ENCODE results near the gene GGACT. TPM values are rescaled to one million over a fixed set of nuclear protein-coding genes. Genes with fewer than 3 reads are reported as not detected.

Gene GGACT
- total RNA-seq, 6 donors from 2014 or later, result 0.67 to 8.5 (median 5.7) TPM

GRCh38 chr13:100563779-100564178 is 24.8 kb downstream of the GGACT start:
- TF ChIP-seq EP300 (IDR thresholded peaks at IDR 0.05) (no peak), POLR2AphosphoS5 (IDR thresholded peaks at IDR 0.05) (no peak), POLR2A (IDR thresholded peaks at IDR 0.05) (no peak), CTCF (IDR thresholded peaks at IDR 0.05) (no peak)
- no peaks in the 10 kb centered on the region for H3K36me3 ChIP-seq
- no peak overlapping the region for H3K27ac ChIP-seq
- ATAC-seq (ENCODE audit: low FRiP score in 2 of 2) (no peak), DNase-seq (peak in 1 of 2 donors; percentile 54)
- no peak overlapping the region for H3K4me3 ChIP-seq
- H3K27me3 ChIP-seq, result no peaks in the 10 kb centered on the region
- 95 to 96% methylated on average over 7 of the region's 7 CpGs for WGBS, 2 donors
- H3K4me1 ChIP-seq, result no peaks in the 10 kb centered on the region
- H3K9me3 ChIP-seq, result no peaks in the 10 kb centered on the region

GRCh38 chr13:100561599-100562204 is 26.9 kb downstream of the GGACT start:
- ATAC-seq (ENCODE audit: low FRiP score in 2 of 2) (no peak), DNase-seq (no peak)
- H3K27me3 ChIP-seq, result no peaks in the 10 kb centered on the region
- 60 to 63% methylated on average over 6 to 7 of the region's 7 CpGs for WGBS, 2 donors
- no peak overlapping the region for H3K4me3 ChIP-seq
- no peaks in the 10 kb centered on the region for H3K9me3 ChIP-seq
- H3K4me1 ChIP-seq, result no peaks in the 10 kb centered on the region
- H3K27ac ChIP-seq, result no peak overlapping the region
- TF ChIP-seq EP300 (IDR thresholded peaks at IDR 0.05) (no peak), CTCF (IDR thresholded peaks at IDR 0.05) (no peak), POLR2AphosphoS5 (IDR thresholded peaks at IDR 0.05) (no peak), POLR2A (IDR thresholded peaks at IDR 0.05) (no peak)
- no peaks in the 10 kb centered on the region for H3K36me3 ChIP-seq

- ATAC-seq (ENCODE audit: low FRiP score in 2 of 2), result no peak
- TF ChIP-seq EP300 (IDR thresholded peaks at IDR 0.05), result no peak
- TF ChIP-seq CTCF (IDR thresholded peaks at IDR 0.05), result no peak
- H3K27me3 ChIP-seq, result no peaks in the 10 kb centered on the region
- no peak for DNase-seq
- H3K27ac ChIP-seq, result peak overlapping the region in 1 of 4 donors; percentile 11
- H3K9me3 ChIP-seq, result no peaks in the 10 kb centered on the region
- 78 to 84% methylated on average over 2 of the region's 2 CpGs for WGBS, 2 donors
- H3K4me3 ChIP-seq, result no peak overlapping the region
- H3K36me3 ChIP-seq, result no peaks in the 10 kb centered on the region
- H3K4me1 ChIP-seq, result no peaks in the 10 kb centered on the region
Measured at GRCh38 chr13:100561158-100561499, 27.5 kb downstream of the GGACT start.

- Histone ChIP-seq H3K27me3 (no peaks in the 10 kb centered on the region), H3K27ac (peak overlapping the region in 1 of 4 donors; percentile 11), H3K9me3 (no peaks in the 10 kb centered on the region), H3K36me3 (no peaks in the 10 kb centered on the region), H3K4me3 (no peak overlapping the region), H3K4me1 (no peaks in the 10 kb centered on the region)
- WGBS, 2 donors, result 87 to 92% methylated on average over 15 of the region's 15 CpGs
- TF ChIP-seq POLR2A (IDR thresholded peaks at IDR 0.05) (no peak), CTCF (IDR thresholded peaks at IDR 0.05) (no peak), EP300 (IDR thresholded peaks at IDR 0.05) (peak in 2 of 4 donors; percentile 34 to 54), POLR2AphosphoS5 (IDR thresholded peaks at IDR 0.05) (no peak)
- no peak for ATAC-seq (ENCODE audit: low FRiP score in 2 of 2)
- no peak for DNase-seq
Measured at GRCh38 chr13:100560498-100561157, 28.0 kb downstream of the GGACT start.

GRCh38 chr13:100559886-100560285 is 28.7 kb downstream of the GGACT start:
- H3K9me3 ChIP-seq, result no peaks in the 10 kb centered on the region
- no peaks in the 10 kb centered on the region for H3K36me3 ChIP-seq
- no peak overlapping the region for H3K4me3 ChIP-seq
- TF ChIP-seq POLR2A (IDR thresholded peaks at IDR 0.05) (no peak), EP300 (IDR thresholded peaks at IDR 0.05) (no peak), POLR2AphosphoS5 (IDR thresholded peaks at IDR 0.05) (no peak), CTCF (IDR thresholded peaks at IDR 0.05) (no peak)
- no peak overlapping the region for H3K27ac ChIP-seq
- no peak for ATAC-seq (ENCODE audit: low FRiP score in 2 of 2)
- no peaks in the 10 kb centered on the region for H3K27me3 ChIP-seq
- H3K4me1 ChIP-seq, result no peaks in the 10 kb centered on the region
- 88 to 97% methylated on average over 8 of the region's 8 CpGs for WGBS, 2 donors
- no peak for DNase-seq
